Measurements from ENCODE around the gene COL23A1.

- no peak for TF ChIP-seq RFX5 (IDR thresholded peaks at IDR 0.05)
- TF ChIP-seq CHD2 (IDR thresholded peaks at IDR 0.05; ENCODE audit: low read length, partially characterized antibody): no peak
- TF ChIP-seq JUNB (IDR thresholded peaks at IDR 0.05): no peak
- no peak for TF ChIP-seq CTCF (IDR thresholded peaks at IDR 0.05)
- TF ChIP-seq MAFK (IDR thresholded peaks at IDR 0.05; ENCODE audit: partially characterized antibody): no peak
- no peak for TF ChIP-seq CEBPB (IDR thresholded peaks at IDR 0.05)
- TF ChIP-seq EP300 (IDR thresholded peaks at IDR 0.05): no peak
These were observed 243.4 kb downstream of the COL23A1 start for GRCh38 chr5:178346607-178347334.

All from A549 (cell line).